GM21619 (cell line): Measurements from ENCODE around the gene NKG7.
"Not testable (repeated sequence)": the region's sequence is repeated elsewhere in the genome, so short reads cannot be mapped to it uniquely, and the experiment has no call there.

Experiments used
- ATAC-seq: cut with Tn5 transposase; IDR thresholded peaks from one replicate; pipeline ENCODE4 v1.9.1; 2021; ENCODE audit not compliant: unreplicated experiment

NKG7 gene

GRCh38 chr19:51372649-51373504 is at the start of gene NKG7:
Gene NKG7 (minus strand): TSS chr19:51372654. CDS start chr19:51372535, 119 bp downstream.
- no peak for ATAC-seq

- no peak for ATAC-seq
Measured at GRCh38 chr19:51422053-51422448, 49.6 kb upstream of the NKG7 start.

- ATAC-seq: no peak
Measured at GRCh38 chr19:51421229-51422052, 49.0 kb upstream of the NKG7 start.

GRCh38 chr19:51420511-51420910 is 48.1 kb upstream of the NKG7 start:
- not testable (repeated sequence) for ATAC-seq

GRCh38 chr19:51418707-51419106 is 46.3 kb upstream of the NKG7 start:
- ATAC-seq: no peak

GRCh38 chr19:51417810-51418157 is 45.3 kb upstream of the NKG7 start:
- ATAC-seq: peak; percentile 24

GRCh38 chr19:51417107-51417809 is 44.8 kb upstream of the NKG7 start, which contains the start of gene SIGLEC10:
Gene SIGLEC10 (minus strand): TSS chr19:51417642. CDS start chr19:51417581, 61 bp downstream.
- ATAC-seq: peak; percentile 67

GRCh38 chr19:51416422-51416821 is 44.0 kb upstream of the NKG7 start:
- ATAC-seq: not testable (repeated sequence)

GRCh38 chr19:51415187-51415586 is 42.7 kb upstream of the NKG7 start:
- ATAC-seq: no peak

GRCh38 chr19:51410950-51411748 is 38.7 kb upstream of the NKG7 start:
- no peak for ATAC-seq

- no peak for ATAC-seq
Measured at GRCh38 chr19:51407511-51408131, 35.2 kb upstream of the NKG7 start.

- ATAC-seq: no peak
Measured at GRCh38 chr19:51402117-51402516, 29.7 kb upstream of the NKG7 start.

GRCh38 chr19:51399936-51400335 is 27.5 kb upstream of the NKG7 start:
- not testable (repeated sequence) for ATAC-seq

- no peak for ATAC-seq
Measured at GRCh38 chr19:51399231-51399630, 26.8 kb upstream of the NKG7 start.

- no peak for ATAC-seq
Measured at GRCh38 chr19:51398096-51398704, 25.7 kb upstream of the NKG7 start.

GRCh38 chr19:51397453-51397852 is 25.0 kb upstream of the NKG7 start:
- ATAC-seq: not testable (repeated sequence)

GRCh38 chr19:51396175-51396574 is 23.7 kb upstream of the NKG7 start:
- no peak for ATAC-seq

GRCh38 chr19:51394050-51394836 is 21.8 kb upstream of the NKG7 start:
- ATAC-seq: peak; percentile 81

- no peak for ATAC-seq
Measured at GRCh38 chr19:51392701-51393100, 20.2 kb upstream of the NKG7 start.
